ENCODE measurements around the gene CD46.

The CD46 gene

GRCh38 chr1:207837673-207838072 is 85.8 kb downstream of the CD46 start:
- no peak for DNase-seq (ENCODE audit: low read depth)
- no peak overlapping the region for H3K4me3 ChIP-seq (replicated peaks; ENCODE audit: low read depth, low read length)
- TF ChIP-seq, protein P1, sequence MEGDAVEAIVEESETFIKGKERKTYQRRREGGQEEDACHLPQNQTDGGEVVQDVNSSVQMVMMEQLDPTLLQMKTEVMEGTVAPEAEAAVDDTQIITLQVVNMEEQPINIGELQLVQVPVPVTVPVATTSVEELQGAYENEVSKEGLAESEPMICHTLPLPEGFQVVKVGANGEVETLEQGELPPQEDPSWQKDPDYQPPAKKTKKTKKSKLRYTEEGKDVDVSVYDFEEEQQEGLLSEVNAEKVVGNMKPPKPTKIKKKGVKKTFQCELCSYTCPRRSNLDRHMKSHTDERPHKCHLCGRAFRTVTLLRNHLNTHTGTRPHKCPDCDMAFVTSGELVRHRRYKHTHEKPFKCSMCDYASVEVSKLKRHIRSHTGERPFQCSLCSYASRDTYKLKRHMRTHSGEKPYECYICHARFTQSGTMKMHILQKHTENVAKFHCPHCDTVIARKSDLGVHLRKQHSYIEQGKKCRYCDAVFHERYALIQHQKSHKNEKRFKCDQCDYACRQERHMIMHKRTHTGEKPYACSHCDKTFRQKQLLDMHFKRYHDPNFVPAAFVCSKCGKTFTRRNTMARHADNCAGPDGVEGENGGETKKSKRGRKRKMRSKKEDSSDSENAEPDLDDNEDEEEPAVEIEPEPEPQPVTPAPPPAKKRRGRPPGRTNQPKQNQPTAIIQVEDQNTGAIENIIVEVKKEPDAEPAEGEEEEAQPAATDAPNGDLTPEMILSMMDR (IDR thresholded peaks at IDR 0.05; ENCODE audit: low read length, missing control alignments): no peak

DNA sequence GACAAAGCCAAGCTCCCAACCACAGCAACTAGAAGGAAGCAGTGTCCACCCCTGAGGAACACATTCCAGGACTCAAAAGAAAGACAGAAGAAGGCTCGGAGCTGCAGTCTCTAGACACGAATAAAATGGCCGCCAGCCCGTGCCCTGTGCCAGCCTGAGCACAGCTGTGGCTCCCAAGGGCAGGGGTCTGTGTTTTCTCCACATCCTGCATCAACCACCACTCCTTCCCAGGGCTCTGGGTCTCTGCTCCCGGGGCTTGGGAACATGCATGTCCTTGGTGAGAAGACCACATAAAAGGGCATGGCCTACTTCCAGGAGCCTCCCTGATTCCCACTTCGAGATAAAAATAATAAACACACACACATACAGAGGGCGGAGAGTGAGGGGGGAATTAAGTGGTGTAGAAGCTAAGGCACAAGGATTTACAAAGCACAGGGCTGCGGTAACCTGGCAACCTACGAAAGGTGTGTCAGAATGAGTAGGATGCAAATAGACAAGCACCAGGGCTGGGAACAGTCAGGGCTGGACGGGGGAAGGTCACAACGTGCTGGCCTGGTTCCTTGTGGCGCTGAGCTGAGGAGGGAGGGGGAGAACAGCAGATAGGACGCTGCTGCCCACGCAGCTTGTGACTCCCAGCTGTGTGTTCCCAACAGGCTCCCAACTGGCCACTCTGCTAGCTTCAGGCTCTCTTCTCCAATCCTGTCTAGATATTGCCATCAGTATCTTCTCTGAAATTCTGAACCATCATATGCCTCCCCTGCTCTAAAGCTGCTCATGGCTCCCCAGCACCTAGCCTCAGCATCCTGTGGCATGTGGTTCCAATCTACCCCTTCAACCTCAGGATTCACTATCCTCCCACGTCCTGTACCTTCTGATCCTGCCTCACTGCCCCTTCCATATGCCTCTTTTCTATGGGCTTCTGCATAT is 86.6 kb downstream of the CD46 start:
- TF ChIP-seq, protein P1 (IDR thresholded peaks at IDR 0.05; ENCODE audit: low read length, missing control alignments): no peak
- DNase-seq (ENCODE audit: low read depth): peak; percentile 35
- H3K4me3 ChIP-seq (replicated peaks; ENCODE audit: low read depth, low read length): no peak overlapping the region

- H3K4me3 ChIP-seq (replicated peaks; ENCODE audit: low read depth, low read length): no peak overlapping the region
- TF ChIP-seq, protein P1 (IDR thresholded peaks at IDR 0.05; ENCODE audit: low read length, missing control alignments): no peak
- no peak for DNase-seq (ENCODE audit: low read depth)
These were observed 87.2 kb downstream of the CD46 start for GRCh38 chr1:207839083-207839413.

GRCh38 chr1:207840380-207840779 is 88.5 kb downstream of the CD46 start:
- TF ChIP-seq, protein P1 (IDR thresholded peaks at IDR 0.05; ENCODE audit: low read length, missing control alignments): peak; percentile 10
- H3K4me3 ChIP-seq (replicated peaks; ENCODE audit: low read depth, low read length): no peak overlapping the region
- DNase-seq (ENCODE audit: low read depth): no peak

DNA sequence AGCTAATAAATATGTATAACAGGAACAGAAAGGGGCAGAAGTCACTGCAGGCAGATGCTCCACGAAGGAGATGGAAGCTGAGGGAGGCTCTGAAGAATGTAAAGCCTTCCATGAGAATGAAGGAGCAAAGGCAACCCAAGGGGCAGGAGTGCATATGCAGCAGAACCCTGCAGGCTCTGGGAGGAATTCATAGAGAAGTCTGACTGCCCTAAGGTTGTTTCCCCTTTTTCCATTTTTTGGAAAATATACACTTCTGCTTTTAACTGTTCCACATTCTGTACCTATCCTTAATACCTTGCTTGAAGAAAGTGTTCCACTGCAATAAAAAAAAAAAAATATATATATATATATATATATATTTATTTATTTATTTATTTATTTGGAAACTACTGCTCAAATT is 89.4 kb downstream of the CD46 start:
- no peak for DNase-seq (ENCODE audit: low read depth)
- H3K4me3 ChIP-seq (replicated peaks; ENCODE audit: low read depth, low read length): no peak overlapping the region
- TF ChIP-seq, protein P1 (IDR thresholded peaks at IDR 0.05; ENCODE audit: low read length, missing control alignments): no peak

DNA sequence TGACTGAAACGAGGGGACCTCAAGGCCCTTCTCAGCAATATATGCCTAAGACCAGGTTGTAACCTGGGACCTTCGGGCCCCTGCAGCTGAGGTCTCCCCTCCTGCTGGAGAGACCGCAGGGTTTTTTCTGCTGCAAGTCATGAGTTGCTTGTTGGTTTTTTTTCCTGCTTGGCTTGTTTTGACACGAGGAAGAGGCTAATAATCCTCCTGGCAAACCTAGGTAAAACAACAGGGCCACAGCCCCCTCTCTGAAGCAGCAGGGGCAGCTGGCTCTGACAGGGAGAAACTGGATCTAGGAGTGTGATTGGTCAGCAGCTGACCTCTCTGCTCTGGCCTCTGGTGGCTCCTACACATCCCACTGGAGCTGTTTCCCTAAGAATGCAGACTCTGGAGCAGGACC is 90.0 kb downstream of the CD46 start:
- no peak for DNase-seq (ENCODE audit: low read depth)
- TF ChIP-seq, protein P1 (IDR thresholded peaks at IDR 0.05; ENCODE audit: low read length, missing control alignments): no peak
- no peak overlapping the region for H3K4me3 ChIP-seq (replicated peaks; ENCODE audit: low read depth, low read length)

- no peak for DNase-seq (ENCODE audit: low read depth)
- H3K4me3 ChIP-seq (replicated peaks; ENCODE audit: low read depth, low read length): no peak overlapping the region
- TF ChIP-seq, protein P1 (IDR thresholded peaks at IDR 0.05; ENCODE audit: low read length, missing control alignments): no peak
These were observed 90.7 kb downstream of the CD46 start for GRCh38 chr1:207842506-207842905.

Measured in fibroblast of pulmonary artery (primary cell).